Eye (tissue), 1 donor: ENCODE data around the gene FCHO2.

Source experiments
- DNase-seq: peaks from one replicate; pipeline ENCODE4 v3.0.0-alpha.2; 2015

Gene FCHO2

GRCh38 chr5:73114044-73114688, 158.3 kb downstream of the FCHO2 start:
- DNase-seq: no peak

- no peak for DNase-seq
Observed at GRCh38 chr5:73115399-73116051, 159.7 kb downstream of the FCHO2 start.

- DNase-seq: no peak
Observed at GRCh38 chr5:73116506-73116905, 160.7 kb downstream of the FCHO2 start.

DNA sequence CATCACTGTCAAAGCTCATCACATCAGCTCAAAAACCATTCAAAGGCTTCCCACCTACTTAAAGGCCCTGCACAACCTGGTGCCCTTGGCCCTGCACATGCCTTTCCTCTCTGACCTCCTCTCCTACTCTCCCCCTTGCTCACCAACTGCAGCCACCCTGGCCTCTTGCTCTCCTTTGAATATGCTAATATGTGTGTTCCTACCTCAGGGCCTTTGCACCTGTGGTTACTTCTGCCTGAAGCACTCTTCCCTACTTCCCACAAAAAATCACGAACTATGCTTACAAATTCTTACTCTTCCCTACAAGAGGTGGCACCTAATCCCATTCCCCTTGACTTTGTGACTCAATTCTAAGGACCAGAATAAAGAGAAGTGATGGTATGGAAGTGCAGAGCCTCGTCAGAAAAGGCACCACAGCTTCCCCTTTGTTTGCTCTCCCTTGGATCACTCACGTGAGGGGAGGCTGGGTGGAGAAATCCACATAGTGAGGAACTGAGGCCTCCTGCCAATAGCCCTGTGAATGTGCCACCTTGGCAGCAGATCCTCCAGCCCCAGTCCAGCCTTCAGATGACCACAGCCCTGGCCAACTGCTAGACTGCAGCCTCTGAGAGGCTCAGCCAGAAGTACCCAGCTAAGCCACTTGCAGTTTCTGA, 161.4 kb downstream of the FCHO2 start:
- no peak for DNase-seq

DNA sequence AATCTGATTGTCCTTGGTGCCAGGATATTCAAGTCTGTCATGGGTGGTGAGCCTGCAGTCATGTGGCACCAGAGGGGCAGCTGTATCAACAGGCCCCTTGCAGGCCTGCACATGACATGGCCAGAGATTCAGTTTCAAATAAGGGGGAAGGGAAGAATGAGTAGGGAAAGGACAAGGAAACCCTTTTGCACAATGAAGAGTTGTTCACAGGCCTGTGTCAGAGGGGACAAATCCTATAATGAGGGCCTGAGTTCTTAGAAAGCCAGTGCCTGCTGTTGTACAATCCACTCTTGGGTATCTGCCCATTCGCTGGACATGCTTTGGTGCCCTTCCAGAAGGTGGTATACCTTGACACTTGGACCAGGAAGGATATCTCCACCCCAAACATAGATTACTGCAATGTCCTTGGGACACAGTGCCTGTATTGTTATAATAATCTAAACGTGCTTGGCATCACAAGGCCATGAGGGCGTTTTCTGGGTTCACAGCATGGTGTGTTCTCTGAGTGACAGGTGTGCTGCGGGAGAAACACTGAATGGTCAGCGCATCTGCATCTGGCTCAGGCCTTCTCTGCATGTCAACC, 162.6 kb downstream of the FCHO2 start:
- no peak for DNase-seq

DNA sequence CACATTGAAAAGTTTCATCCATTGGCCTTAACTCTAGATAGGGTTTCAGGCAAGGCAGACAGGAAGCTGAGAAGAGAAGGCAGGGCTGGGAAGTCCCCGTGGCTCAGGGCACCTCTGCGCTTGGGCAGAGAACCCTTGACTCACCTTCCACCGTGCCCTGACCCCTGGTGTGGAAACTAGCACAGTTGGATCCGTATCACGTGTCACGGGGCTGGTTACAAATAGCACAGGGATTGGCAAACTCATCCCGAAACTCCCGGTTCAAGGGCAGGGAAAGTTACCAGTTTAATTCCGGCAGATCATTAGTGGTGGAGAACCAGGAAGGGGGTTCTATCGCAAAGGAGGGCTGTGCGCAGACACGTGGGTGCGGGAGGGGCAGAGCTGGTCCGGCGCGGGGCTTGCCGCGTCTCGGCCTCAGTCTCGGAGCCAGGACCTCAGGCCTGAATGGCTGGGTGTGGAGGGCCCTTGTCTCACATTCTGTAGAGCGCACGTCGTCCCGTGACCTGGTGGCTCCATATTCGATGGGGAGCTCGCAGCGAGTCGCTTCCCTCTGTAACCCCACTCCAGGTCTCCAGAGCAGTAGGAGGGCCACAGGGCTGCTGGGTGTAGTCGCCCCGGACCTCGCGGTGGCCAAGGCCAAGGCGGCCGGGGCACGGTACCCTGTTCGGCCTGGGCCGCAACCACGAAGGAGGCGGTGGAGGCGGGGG, 163.8 kb downstream of the FCHO2 start:
- DNase-seq: peak; percentile 30

GRCh38 chr5:73120222-73121118, 164.6 kb downstream of the FCHO2 start, which contains the start of gene TMEM171:
TSS of gene TMEM171 (plus strand) at chr5:73120575. CDS start at chr5:73123374, 2,799 bp downstream.
- peak; percentile 58 for DNase-seq

- no peak for DNase-seq
Observed at GRCh38 chr5:73121119-73121463, 165.2 kb downstream of the FCHO2 start.

DNA sequence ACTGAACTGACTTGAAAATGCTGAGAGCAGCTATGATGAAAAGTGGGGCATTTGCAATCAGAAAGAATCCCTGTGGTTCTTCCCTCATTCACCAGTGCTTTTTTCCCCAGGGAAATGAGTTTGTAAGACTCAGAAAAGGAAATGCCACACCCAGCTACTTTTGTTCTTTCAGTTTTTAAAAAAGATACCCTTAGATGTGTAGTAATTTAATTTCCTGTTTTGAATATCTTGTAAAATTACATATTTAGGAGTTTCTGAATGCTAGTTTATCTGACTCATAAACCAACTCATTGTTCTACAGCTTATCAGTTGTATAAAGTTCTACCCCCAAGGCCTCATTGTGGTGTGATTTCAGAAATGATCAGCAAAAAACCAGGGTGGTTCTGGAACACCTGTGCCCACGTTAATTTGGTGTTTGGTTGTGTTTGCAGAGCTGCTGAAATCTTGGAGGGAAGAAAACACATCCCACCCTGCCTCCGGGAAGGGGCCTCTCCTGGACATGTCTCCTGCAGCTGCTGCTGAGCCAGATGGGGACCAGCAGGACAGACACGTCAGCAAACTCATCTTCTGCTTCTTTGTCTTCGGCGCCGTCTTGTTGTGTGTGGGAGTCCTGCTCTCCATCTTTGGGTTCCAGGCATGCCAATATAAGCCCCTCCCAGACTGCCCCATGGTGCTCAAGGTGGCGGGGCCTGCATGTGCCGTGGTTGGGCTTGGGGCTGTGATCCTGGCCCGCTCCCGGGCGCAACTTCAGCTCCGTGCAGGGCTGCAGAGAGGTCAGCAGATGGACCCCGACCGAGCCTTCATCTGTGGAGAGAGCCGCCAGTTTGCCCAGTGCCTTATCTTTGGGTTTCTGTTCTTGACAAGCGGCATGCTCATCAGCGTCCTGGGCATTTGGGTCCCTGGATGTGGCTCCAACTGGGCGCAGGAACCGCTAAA, 167.3 kb downstream of the FCHO2 start:
- DNase-seq: no peak

DNA sequence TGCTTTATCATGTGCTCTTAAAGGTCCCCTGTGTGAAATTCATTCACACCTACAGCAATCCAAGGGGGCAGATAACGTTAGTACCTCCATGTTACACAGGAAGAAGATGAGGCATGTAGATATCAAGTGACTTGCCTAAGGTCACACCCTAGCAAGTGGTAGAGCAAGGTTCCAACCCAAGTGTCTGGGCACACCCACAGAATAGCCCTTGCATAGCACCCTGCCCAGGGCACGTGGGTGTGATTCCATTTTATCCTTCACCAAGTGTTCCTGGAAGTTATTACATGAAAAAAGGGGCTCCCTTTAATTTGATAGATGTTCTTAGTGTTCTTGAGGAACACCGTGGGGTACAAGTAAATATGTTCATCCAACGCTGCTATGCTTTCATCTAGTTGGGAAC, 169.4 kb downstream of the FCHO2 start:
- DNase-seq: no peak

DNA sequence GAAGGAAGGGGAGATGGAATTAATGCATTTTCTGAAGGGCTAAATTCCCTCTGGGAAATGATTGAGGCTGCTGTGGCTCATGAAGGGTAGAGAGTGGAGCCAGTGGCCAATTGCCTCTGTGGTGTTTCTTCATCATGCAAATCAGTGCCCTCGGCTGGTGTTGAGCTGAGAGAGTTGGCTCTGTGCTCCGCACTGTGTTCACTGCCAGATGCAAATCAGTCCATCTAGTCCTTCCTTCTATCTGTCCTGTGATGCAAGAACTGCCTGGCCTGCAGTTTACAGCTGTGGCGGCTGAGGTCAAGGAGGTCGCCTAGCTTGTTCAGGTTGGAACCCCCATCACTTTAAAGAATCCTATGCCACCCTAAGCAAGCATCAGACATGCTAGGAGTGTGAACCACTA, 170.5 kb downstream of the FCHO2 start:
- no peak for DNase-seq

GRCh38 chr5:73126957-73127356, 171.1 kb downstream of the FCHO2 start:
- DNase-seq: no peak

DNA sequence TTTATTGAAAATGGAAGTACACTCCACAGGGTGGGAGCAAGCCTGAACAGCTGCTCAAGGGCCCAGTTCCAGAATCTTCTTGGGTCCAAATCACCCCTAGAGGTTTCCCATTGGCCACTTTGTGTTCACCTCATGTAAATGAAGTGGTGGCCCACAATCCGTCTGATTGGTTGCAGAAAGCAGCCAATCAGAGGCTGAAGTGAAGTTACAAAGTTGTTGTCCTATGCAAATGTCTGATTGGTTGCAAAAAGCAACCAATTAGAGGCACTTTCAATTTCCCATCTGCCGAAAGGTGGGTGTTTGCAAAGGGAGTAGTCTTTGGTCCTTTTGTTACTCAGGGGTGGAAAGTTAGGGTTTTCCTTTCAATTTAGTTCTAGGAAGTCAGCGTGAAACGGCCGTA, 173.3 kb downstream of the FCHO2 start:
- no peak for DNase-seq

DNA sequence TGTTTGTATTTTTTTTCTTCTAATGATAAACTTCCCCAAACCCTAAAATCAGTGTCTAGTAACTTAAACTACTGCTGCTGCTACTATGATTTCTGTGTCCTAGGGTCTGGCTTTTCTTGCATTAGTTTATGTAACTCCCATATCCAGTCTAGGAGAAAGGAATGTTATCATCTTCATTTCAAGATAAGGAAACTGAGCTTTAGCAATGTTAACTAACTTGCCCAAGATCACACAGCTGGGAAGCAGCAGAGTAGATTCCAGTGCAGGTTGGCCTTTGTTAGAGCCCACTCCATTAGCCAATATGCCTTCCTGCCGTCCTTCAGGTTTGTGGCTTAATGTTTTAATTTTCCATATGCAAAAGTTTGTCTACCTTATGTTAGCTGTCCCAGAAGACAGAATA, 175.0 kb downstream of the FCHO2 start:
- DNase-seq: no peak

DNA sequence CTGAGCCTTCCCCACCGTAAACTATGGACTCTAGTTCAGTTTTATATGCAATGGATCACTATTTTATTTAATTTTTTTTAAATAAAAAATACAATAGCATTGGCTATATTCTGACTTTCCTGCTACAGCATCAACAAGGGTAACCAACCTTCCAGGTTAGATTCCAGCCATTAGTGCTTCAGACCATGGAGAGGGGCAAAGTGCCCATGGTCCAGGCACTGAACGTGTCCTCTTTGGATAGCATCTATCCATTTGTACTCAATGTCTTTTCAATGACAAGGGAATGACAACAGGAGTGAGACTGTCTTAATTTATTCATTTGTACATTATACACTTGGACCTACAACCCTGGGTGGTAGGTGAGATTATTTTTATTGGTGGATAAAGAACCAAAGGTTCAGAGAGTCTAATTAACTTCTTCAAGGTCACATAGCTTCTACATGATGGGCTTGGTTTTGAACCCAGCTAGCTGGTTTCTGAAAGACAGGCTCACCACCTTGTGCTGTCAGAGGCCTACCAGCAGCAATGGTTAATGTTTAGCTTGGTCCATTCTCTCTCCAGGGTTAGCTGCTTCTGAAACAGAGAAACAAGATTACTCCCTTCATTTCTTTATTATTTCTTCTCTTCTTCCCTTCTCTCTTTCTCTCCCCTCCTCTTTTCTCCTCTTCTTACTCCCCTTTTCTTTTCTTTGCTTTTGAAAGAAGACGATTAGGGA, 176.0 kb downstream of the FCHO2 start:
- no peak for DNase-seq

DNA sequence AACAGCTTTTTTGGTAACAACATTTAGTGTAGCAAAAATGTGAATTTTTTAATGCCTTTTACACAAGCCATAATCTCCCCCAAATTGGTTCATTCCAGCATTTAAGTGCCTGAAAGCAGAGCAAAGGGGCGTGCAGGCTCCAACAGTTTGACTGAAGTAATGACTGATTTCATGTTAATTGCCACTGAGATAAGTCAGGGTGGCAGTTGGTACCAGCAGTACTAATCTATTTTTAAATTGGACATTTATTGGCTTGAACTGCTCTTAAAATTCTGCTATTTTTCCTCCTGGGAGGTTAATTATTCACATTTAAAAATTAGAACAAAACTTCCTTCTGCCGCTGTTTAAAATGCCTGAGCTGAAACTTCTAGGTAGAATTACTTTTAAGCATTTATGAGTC, 176.9 kb downstream of the FCHO2 start:
- no peak for DNase-seq

- DNase-seq: no peak
Observed at GRCh38 chr5:73135021-73135420, 179.2 kb downstream of the FCHO2 start.

DNA sequence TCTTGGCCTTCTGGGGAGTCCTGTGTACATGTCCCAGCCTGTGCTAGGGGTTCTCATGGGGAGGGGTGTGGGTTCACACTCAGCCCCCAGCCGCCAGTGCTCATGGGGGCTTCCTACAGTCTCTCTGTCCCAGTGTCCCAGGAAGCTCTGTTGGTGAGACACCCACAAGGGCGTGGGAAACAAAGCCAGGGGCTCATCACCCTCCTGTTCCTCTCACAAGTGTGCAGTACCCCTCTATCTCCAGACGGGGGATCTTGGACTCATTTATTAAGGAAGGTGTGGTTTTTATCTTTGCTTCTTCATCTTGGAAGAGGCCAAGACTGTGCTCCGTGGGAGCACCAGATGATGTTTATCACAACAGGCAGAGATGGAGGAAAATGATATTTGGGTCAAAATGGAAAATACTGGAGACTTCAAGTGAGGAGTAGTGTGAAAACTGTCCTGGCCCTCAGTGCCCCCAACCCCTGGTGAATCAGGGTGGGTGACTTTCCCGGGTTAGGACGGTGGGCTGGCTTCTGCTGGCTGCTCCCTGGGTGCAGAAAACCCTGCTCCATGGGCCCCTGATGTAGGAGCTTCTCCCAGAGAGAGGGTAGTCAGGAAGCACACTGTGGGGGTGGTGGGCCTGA, 179.7 kb downstream of the FCHO2 start:
- peak; percentile 50 for DNase-seq

DNA sequence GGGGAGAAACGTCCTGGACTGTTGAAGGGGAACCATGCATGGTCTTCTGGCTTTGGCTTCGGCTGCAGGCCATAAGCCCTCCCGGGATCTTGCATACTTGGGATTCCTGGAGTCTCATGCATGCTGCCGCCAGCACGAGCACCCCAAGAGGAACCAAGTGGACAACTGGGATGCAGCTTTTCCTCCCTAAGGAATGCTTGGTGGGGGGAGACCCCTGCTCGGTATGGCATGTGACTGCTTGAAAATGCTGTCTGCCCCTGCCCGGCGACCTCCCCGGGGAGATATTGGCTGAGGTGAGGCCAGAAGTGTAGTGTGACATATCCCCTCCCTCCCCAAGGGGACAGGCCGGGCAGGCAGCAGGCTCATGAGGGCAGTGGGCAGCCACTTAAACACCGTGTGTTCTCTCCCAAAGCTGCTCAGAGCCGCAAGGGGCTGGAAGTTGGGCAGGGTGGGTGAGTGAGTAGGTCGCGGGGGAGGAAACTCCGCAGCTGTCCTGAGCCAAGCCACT, 180.3 kb downstream of the FCHO2 start:
- peak; percentile 39 for DNase-seq
